Esophagus muscularis mucosa (tissue), 3 donors: Measurements from ENCODE around the gene OR2H2.

ENCODE experiments used
- CTCF ChIP-seq, 3 experiments: fragments of 200-600 bp in 2 of 3; fragments of 450-650 bp in 1 of 3; sonication (generic) in 2 of 3; IDR thresholded peaks; one replicate each; pipeline ENCODE4 v1.5.1; 2017 to 2019; ENCODE audit warnings: antibody characterized with exemption in 3 of 3, mild to moderate bottlenecking in 2 of 3, moderate library complexity in 1 of 3
- POLR2A ChIP-seq: fragments of 450-650 bp; IDR thresholded peaks from one replicate; pipeline ENCODE4 v1.6.1; 2017; ENCODE audit warnings: antibody characterized with exemption, moderate library complexity, mild to moderate bottlenecking, low read depth

GRCh38 chr6:29617782-29618554 is 33.0 kb downstream of the OR2H2 start:
- TF ChIP-seq POLR2A (no peak), CTCF (IDR thresholded peaks at IDR 0.05) (peak in 1 of 3 experiments; percentile 16)
